HG03196 (cell line): Measurements from ENCODE around the gene VTCN1.
"Not testable (repeated sequence)": the region's sequence is repeated elsewhere in the genome, so short reads cannot be mapped to it uniquely, and the experiment has no call there.

Experiments used
- ATAC-seq: cut with Tn5 transposase; IDR thresholded peaks from one replicate; pipeline ENCODE4 v1.9.1; 2021; ENCODE audit not compliant: unreplicated experiment

VTCN1 gene

GRCh38 chr1:117128323-117129079 is 82.2 kb downstream of the VTCN1 start:
- no peak for ATAC-seq

- no peak for ATAC-seq
These were observed 82.9 kb downstream of the VTCN1 start for GRCh38 chr1:117127795-117128194.

GRCh38 chr1:117124661-117125060 is 86.1 kb downstream of the VTCN1 start:
- ATAC-seq = no peak

- ATAC-seq = no peak
These were observed 87.5 kb downstream of the VTCN1 start for GRCh38 chr1:117123274-117123673.

- no peak for ATAC-seq
These were observed 88.2 kb downstream of the VTCN1 start for GRCh38 chr1:117122330-117123025.

- peak; percentile 90 for ATAC-seq
These were observed 89.0 kb downstream of the VTCN1 start, which contains the start of gene TRIM45 for GRCh38 chr1:117121589-117122329. TSS of gene TRIM45 (minus strand) at chr1:117121749. CDS start at chr1:117121201, 548 bp downstream.

GRCh38 chr1:117120774-117121588 is 89.7 kb downstream of the VTCN1 start:
- ATAC-seq = no peak

GRCh38 chr1:117119144-117119543 is 91.6 kb downstream of the VTCN1 start:
- not testable (repeated sequence) for ATAC-seq

GRCh38 chr1:117118137-117118536 is 92.6 kb downstream of the VTCN1 start:
- ATAC-seq = no peak

- ATAC-seq = no peak
These were observed 93.0 kb downstream of the VTCN1 start for GRCh38 chr1:117117697-117118096.

- no peak for ATAC-seq
These were observed 94.0 kb downstream of the VTCN1 start for GRCh38 chr1:117116784-117117130.

- ATAC-seq = no peak
These were observed 94.5 kb downstream of the VTCN1 start for GRCh38 chr1:117116090-117116783.

- ATAC-seq = no peak
These were observed 95.8 kb downstream of the VTCN1 start for GRCh38 chr1:117114877-117115276.

GRCh38 chr1:117113199-117113598 is 97.5 kb downstream of the VTCN1 start:
- ATAC-seq = no peak

GRCh38 chr1:117112047-117112717 is 98.5 kb downstream of the VTCN1 start:
- no peak for ATAC-seq

GRCh38 chr1:117110774-117111173 is 100.0 kb downstream of the VTCN1 start:
- no peak for ATAC-seq

- no peak for ATAC-seq
These were observed 103.4 kb downstream of the VTCN1 start for GRCh38 chr1:117107364-117107763.

GRCh38 chr1:117106478-117106877 is 104.2 kb downstream of the VTCN1 start:
- ATAC-seq = no peak

GRCh38 chr1:117105722-117106121 is 105.0 kb downstream of the VTCN1 start:
- ATAC-seq = no peak

- ATAC-seq = no peak
These were observed 105.7 kb downstream of the VTCN1 start for GRCh38 chr1:117104986-117105385.
